Gastrocnemius medialis (tissue), 4 donors: ENCODE measurements around the gene CXXC1.

Experiments
- CTCF ChIP-seq, 5 experiments: fragments of 450-650 bp in 3 of 5; fragments of 200-600 bp in 2 of 5; sonication (generic) in 2 of 5; IDR thresholded peaks in 4 of 5; conservative IDR thresholded peaks in 1 of 5; 1 replicate in 4 of 5; 2 replicates in 1 of 5; pipeline ENCODE4 v1.5.1; 2016 to 2019; ENCODE audit warnings: antibody characterized with exemption in 5 of 5, mild to moderate bottlenecking in 3 of 5, moderate library complexity in 3 of 5
- POLR2A ChIP-seq, 2 donors: fragments of 450-650 bp; IDR thresholded peaks; one replicate each; pipeline ENCODE4 v1.6.1; 2017; ENCODE audit warnings: antibody characterized with exemption in 2 of 2, mild to moderate bottlenecking in 2 of 2, moderate library complexity in 2 of 2

DNA sequence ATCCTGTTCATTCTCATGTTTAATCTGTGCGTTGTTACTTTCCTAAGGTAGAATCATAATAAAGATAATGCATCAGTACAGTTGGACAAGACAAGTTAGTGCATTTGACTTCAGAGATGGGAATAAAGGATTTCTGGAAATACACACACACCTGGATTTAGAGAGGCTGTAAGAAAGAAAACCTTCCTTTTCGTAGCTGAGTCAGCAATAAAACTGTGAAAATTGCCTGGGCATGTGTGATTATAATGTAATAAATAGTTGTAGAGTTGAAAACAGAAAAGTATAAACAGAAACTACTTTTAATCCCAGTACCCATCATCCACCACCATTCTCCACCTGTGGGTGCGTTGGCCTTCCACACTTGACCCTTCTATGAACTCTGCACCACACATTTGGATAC, 36.6 kb downstream of the CXXC1 start:
- TF ChIP-seq CTCF (IDR thresholded peaks at IDR 0.05 in 4 of 5, conservative IDR thresholded peaks at IDR 0.05 in 1 of 5) = no peak
- TF ChIP-seq POLR2A (IDR thresholded peaks at IDR 0.05) = no peak
